ENCODE measurements around the gene GBX1. TPM values are rescaled to one million over a fixed set of nuclear protein-coding genes. Genes with fewer than 3 reads are reported as not detected.

The GBX1 gene
- total RNA-seq, 1 donor from 2014 or later = not detected

- no peak for TF ChIP-seq CTCF (IDR thresholded peaks at IDR 0.05)
- H3K27ac ChIP-seq = no peak overlapping the region
- DNase-seq (ENCODE audit: low spot score in 2 of 2) = no peak
- H3K9me3 ChIP-seq = no peaks in the 10 kb centered on the region
- intact Hi-C loops (cut with DNase I) = no loop called here
- H3K4me1 ChIP-seq = no peaks in the 10 kb centered on the region
- H3K27me3 ChIP-seq = no peaks in the 10 kb centered on the region
- H3K4me3 ChIP-seq = no peak overlapping the region
- peaks cover 31 to 50% of the 10 kb centered on the region in 2 donors for H3K36me3 ChIP-seq
Measured at GRCh38 chr7:151144387-151144786, 23.1 kb downstream of the GBX1 start.

GRCh38 chr7:151143261-151144015 lies 24.1 kb downstream of the GBX1 start:
- no peaks in the 10 kb centered on the region for H3K27me3 ChIP-seq
- TF ChIP-seq CTCF (IDR thresholded peaks at IDR 0.05) = no peak
- H3K9me3 ChIP-seq = no peaks in the 10 kb centered on the region
- intact Hi-C loops (cut with DNase I) = no loop called here
- H3K36me3 ChIP-seq = peaks cover 31 to 51% of the 10 kb centered on the region in 2 donors
- DNase-seq (ENCODE audit: low spot score in 2 of 2) = peak in 1 of 2 donors; percentile 55
- no peak overlapping the region for H3K27ac ChIP-seq
- H3K4me3 ChIP-seq = no peak overlapping the region
- no peaks in the 10 kb centered on the region for H3K4me1 ChIP-seq

- no peaks in the 10 kb centered on the region for H3K4me1 ChIP-seq
- no peak overlapping the region for H3K4me3 ChIP-seq
- no peaks in the 10 kb centered on the region for H3K9me3 ChIP-seq
- no peak for TF ChIP-seq CTCF (IDR thresholded peaks at IDR 0.05)
- intact Hi-C loops (cut with DNase I) = no loop called here
- no peaks in the 10 kb centered on the region for H3K27me3 ChIP-seq
- H3K36me3 ChIP-seq = peaks cover 36 to 59% of the 10 kb centered on the region in 2 donors
- no peak overlapping the region for H3K27ac ChIP-seq
- DNase-seq (ENCODE audit: low spot score in 2 of 2) = no peak
Measured at GRCh38 chr7:151142686-151143040, 24.8 kb downstream of the GBX1 start.

- Histone ChIP-seq H3K9me3 (no peaks in the 10 kb centered on the region), H3K27me3 (no peaks in the 10 kb centered on the region), H3K4me1 (no peaks in the 10 kb centered on the region), H3K36me3 (peaks cover 37 to 65% of the 10 kb centered on the region in 2 donors), H3K27ac (no peak overlapping the region), H3K4me3 (no peak overlapping the region)
- intact Hi-C loops (cut with DNase I) = no loop called here
- TF ChIP-seq CTCF (IDR thresholded peaks at IDR 0.05) = no peak
- no peak for DNase-seq (ENCODE audit: low spot score in 2 of 2)
Measured at GRCh38 chr7:151141855-151142685, 25.4 kb downstream of the GBX1 start.

- DNase-seq (ENCODE audit: low spot score in 2 of 2) = no peak
- no peaks in the 10 kb centered on the region for H3K27me3 ChIP-seq
- intact Hi-C loops (cut with DNase I) = no loop called here
Measured at GRCh38 chr7:151141311-151141854, 26.1 kb downstream of the GBX1 start.

More at GRCh38 chr7:151141311-151141854, 26.1 kb downstream of the GBX1 start:
- no peaks in the 10 kb centered on the region for H3K4me1 ChIP-seq
- H3K36me3 ChIP-seq = peaks cover 44 to 72% of the 10 kb centered on the region in 2 donors
- no peak overlapping the region for H3K4me3 ChIP-seq
- H3K9me3 ChIP-seq = no peaks in the 10 kb centered on the region
- no peak for TF ChIP-seq CTCF (IDR thresholded peaks at IDR 0.05)
- no peak overlapping the region for H3K27ac ChIP-seq
